Breast epithelium (tissue), 3 donors: ENCODE results near the gene KLHL18.

ENCODE experiments used
- CTCF ChIP-seq, 3 donors: fragments of 450-650 bp; IDR thresholded peaks; one replicate each; pipeline ENCODE4 v1.5.1; 2016 to 2017; ENCODE audit warnings: antibody characterized with exemption in 3 of 3, mild to moderate bottlenecking in 3 of 3, moderate library complexity in 3 of 3
- POLR2A ChIP-seq: fragments of 450-650 bp; IDR thresholded peaks from one replicate; pipeline ENCODE4 v1.6.1; 2016; ENCODE audit warnings: antibody characterized with exemption, mild to moderate bottlenecking, moderate library complexity
- POLR2AphosphoS5 ChIP-seq, 3 donors: sonication (generic); formaldehyde crosslinking; IDR thresholded peaks; one replicate each; pipeline ENCODE4 v1.6.1; 2017; ENCODE audit warnings: antibody characterized with exemption in 3 of 3

DNA sequence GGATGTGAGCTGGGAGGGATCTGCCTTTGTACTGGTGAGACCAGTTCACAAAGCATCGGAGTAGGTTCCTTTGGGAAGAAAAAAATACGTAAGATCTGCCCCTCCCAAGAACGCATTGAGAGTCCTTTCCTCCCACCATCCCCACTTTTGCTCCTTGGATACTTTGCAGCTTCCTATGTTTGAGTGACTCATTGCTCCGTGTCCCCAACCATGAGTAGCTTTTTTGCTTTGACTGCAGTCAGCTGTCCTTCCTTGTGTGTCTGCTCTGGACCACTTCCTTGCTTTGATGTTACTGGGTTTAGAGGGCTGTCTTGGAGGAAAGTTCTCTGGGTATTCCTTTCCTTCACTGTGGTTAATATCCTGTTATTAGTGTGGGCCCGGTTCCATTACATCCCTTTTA is 54.9 kb downstream of the KLHL18 start:
- TF ChIP-seq CTCF (IDR thresholded peaks at IDR 0.05) (no peak), POLR2A (no peak), POLR2AphosphoS5 (IDR thresholded peaks at IDR 0.05) (no peak)
